Activated T-cell treated with anti-CD3 and anti-CD28 coated beads for 1 hour (primary cell): ENCODE data around the gene TSPAN6.

Source experiments
- DNase-seq: peaks from one replicate; pipeline ENCODE4 v3.0.0-alpha.2; 2020; ENCODE audit warnings: low read depth

The TSPAN6 gene

DNA sequence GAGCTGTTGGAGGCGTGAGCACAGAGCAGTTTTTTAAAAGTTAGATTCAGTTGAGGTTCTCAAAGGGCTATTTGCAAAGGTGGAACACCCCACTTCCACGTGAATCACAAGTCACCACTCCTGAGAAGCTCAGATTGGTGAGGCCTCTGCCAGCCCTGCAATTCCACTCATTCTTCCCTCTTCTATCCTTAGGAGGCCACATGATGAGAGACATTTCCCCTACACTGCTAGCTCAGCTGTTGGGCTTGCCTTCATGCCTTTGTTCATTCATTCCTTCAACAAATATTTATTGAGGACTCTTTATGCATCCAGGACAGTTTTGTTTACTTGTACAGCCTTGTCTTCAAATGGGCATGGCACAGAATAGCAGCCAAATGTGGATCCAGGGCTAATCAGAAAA lies 11.1 kb upstream of the TSPAN6 start:
- no peak for DNase-seq

DNA sequence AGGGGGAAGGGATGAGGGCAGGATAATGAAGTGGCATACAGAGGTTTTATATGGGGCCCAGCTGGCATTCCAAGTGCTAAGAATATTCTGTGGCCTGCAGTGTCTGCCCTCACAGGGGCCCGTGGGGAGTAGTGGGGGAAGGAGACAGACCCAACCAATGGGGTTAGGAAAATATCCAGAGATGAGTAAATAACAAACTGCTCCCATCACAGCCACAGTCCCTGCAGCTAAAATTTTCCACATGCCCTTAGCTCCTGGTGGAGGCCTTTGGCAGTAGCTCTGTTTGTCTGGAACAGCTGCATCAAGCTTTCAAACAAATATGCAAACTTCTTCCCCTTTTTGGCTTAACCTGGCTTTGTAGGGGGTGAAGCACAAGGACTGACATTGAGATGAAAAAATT lies 10.5 kb upstream of the TSPAN6 start:
- DNase-seq = no peak

DNA sequence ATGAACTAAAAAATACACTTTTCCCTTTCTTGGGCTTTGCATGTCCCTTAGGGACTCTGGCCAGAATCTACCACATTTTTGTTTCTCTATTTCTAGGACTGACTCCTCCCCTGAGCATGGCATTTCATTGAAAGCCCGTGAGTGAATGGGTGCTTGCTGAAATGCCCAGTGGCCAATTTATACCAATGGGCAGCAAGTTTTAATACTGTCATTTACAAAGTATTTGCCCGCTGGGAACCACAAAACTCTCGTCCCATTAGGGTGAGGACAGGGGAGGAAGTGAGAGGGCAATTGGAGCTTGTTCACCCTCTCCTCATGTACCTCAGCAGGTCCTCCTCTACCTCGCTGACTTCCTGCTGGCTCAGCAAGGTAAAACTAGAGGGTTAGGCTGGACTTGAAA lies 8.5 kb upstream of the TSPAN6 start:
- no peak for DNase-seq

DNA sequence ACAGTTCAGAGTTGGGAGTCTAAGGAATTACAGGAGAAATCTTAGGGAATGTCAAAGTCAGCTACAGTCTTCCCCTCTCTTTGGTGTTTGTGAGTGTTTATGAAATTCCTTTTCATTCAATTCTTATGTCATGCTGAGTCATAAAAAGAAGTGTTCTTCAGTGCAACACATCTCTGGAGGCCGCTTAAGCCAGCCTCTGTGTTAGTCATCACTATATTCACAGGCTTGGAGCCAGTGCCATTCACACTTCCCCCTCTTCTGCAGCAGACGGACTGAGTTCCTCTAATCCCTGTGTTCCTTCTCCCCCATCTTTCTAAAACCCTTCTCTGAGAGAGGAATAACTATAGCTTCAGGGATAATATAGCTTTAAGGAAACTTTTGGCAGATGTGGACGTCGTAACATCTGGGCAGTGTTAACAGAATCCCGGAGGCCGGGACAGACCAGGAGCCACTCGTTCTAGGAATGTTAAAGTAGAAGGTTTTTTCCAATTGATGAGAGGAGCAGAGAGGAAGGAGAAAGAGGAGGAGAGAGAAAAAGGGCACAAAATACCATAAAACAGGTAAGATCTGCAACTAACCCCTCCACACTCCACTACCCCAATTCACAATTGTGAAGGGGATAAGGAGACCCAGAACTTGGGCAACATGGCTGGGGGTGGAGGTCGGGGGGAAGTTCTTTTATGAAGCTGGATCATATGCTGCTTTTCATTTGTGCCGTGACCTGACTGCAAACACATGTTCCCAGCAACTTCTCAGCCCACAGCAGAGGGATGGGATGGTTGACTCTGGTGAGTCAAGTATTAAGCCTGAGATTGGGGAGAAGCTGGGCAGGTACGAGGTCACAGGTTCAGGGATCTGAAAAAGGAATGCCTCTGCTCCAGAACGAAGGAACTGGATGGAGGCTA lies 7.6 kb upstream of the TSPAN6 start, which contains the start of gene SRPX2:
TSS of gene SRPX2 (plus strand) at position 244 of the 905 bp plus-strand sequence. CDS start 2,124 bp downstream, outside the sequence.
- DNase-seq = no peak

- DNase-seq = no peak
Measured at GRCh38 chrX:100643212-100643611, 6.6 kb upstream of the TSPAN6 start.

GRCh38 chrX:100642290-100642689 lies 5.7 kb upstream of the TSPAN6 start:
- no peak for DNase-seq

DNA sequence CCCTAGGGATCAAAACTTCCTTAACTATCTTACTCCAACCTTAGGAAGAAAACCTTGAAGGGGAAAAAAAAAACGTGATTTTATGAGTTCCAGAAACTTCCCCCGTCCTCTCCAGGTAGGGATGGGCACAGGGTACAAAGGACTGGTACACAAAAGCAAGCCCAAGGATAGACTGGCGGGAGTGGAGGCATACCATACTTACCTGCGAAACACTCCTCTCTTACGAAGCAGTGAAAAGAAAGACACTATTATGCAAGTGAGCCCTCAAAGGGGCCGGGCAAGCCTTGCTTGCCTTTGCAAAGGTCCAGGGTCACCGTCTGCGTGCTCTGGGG lies 651 bp downstream of the TSPAN6 start:
- no peak for DNase-seq

GRCh38 chrX:100635040-100635439 lies 1.6 kb downstream of the TSPAN6 start:
- no peak for DNase-seq

GRCh38 chrX:100625985-100626491 lies 10.6 kb downstream of the TSPAN6 start:
- no peak for DNase-seq

DNA sequence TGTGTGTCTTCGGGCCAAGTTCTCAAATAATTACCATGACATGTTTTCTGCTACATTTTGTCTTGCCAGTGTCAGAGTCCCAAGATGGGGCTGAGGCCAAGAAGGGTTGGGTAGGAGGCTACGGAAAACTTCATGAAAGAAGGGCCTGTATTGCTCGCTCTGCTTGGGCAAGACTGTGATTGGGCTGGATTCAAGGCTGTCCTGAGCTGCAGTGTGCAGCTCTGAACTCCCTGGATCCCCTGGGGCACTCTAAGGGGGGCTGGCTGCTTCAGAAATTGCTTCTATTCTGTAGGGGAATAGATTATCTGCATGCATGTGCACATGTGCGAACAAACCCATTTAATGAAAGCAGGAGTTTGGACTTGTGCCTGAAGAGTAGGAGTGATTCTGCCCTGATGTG lies 13.6 kb downstream of the TSPAN6 start:
- DNase-seq = no peak

GRCh38 chrX:100615005-100615404 lies 21.6 kb downstream of the TSPAN6 start:
- no peak for DNase-seq

DNA sequence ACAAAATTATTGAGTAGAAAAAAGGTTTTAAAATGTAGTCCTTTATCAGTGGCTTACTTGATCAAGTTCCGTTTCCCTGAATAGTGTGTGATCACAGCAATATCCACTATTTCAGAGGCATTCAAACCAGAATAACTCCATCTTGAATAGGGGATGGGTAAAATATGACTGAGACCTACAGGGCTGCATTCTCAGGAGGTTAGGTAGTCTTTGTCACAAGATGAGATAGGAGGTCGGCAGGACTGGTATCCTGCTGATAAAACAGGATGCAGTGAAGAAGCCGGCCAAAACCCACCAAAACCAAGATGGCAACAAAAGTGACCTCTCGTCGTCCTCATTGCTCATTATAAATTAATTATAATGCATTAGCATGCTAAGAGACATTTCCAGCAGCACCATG lies 24.7 kb downstream of the TSPAN6 start:
- DNase-seq = no peak

- no peak for DNase-seq
Measured at GRCh38 chrX:100609591-100609990, 27.0 kb downstream of the TSPAN6 start.

DNA sequence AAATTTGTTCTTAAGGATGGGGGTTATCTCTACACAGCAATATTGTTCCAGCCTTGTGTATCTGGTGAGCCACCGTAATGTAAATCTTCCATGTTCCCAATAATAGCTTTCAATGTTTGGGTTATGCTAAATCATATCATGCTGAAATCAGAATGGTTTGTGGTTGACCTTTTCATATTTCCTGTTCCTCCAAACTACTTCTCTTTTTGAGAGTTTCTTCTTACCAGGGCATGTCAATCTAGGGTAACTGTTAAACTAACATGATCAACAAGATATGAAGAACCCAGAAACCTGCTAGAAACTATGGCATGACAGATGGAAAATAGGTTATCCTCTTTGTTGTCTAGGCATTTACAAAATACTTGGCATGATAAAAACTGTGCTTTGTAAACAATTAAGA lies 29.9 kb downstream of the TSPAN6 start:
- no peak for DNase-seq

DNA sequence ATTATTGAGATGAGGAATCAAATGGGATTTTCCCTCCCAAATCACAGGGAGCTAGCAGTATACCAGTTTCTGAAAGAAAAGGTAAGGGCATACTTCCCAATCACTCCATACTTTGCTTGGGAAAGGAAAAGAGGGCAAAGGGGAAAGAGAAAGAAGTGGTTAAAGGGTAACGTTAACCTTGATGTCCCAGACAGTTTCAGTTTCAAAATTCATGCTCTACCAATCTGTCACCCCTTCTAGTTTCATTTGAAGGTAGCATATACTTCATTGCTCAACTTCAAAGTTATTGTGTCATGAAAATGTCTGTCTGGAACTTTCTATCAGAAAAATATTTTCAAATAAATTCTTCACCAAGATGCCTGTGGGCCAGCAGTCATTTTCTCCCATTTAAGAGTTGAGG lies 35.8 kb downstream of the TSPAN6 start:
- DNase-seq = no peak

GRCh38 chrX:100600340-100600739 lies 36.3 kb downstream of the TSPAN6 start:
- DNase-seq = no peak

DNA sequence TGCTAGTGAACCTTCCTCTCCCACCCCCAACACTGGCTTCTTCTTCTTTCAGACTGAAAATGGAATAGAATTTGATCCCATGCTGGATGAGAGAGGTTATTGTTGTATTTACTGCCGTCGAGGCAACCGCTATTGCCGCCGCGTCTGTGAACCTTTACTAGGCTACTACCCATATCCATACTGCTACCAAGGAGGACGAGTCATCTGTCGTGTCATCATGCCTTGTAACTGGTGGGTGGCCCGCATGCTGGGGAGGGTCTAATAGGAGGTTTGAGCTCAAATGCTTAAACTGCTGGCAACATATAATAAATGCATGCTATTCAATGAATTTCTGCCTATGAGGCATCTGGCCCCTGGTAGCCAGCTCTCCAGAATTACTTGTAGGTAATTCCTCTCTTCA lies 37.1 kb downstream of the TSPAN6 start:
- no peak for DNase-seq

GRCh38 chrX:100596601-100597000 lies 40.0 kb downstream of the TSPAN6 start:
- DNase-seq = no peak

- DNase-seq = no peak
Measured at GRCh38 chrX:100593581-100593980, 43.0 kb downstream of the TSPAN6 start.

DNA sequence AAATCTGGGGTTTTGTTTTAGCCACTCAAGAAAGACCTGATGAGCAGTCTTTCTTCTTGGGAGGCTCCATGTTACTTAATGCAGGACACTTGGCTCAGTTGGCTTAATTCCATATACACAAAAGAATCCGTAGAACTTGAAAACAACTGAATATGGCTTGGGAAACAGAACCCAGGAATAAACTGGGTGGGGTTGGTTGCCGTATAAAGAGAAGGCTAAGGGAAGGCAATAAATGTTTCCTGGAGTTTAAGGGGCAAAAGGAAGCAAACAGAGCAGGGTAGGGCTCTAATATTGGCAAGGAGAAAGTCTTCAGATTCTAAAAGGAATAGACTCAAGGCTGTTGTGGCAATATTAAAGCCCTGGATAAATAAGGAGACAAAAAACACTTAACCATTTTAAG lies 43.5 kb downstream of the TSPAN6 start:
- DNase-seq = no peak

DNA sequence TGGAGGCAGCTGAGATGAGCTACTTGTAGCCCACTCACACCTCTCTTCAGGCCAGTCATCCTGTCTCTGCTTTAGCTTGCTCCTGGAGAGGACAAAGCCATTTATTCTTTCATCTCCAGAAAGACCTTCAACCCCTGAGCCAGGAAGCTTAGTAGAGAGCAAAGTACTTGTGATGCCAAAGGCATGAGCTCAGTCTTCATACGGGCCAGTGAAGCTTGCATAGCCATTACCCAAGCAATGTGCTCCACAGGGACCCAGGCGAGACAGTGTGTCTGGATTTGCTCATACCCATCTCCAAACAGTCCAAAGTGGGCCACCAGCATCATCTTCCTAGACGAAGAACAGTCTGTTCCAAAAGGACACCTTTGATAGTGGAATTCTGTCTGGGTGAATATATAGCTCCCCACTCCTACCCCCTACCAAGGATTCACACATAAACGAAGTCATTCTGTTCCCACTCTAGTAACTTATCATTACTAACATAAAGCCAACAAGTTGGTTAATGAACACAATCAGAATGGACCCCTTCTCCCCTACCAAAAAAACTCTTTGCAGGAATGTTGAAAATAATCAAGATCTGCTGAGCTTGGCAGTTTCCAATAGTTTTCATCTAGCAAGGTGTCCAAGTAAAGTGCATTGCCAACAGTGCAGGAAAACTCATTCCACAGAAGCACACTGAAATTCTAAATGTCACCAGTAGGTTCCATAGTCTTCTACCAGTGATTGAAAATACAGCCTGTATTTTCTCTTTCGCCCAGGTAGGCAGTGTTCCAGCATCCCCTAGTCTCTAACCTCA lies 45.2 kb downstream of the TSPAN6 start:
- no peak for DNase-seq

DNA sequence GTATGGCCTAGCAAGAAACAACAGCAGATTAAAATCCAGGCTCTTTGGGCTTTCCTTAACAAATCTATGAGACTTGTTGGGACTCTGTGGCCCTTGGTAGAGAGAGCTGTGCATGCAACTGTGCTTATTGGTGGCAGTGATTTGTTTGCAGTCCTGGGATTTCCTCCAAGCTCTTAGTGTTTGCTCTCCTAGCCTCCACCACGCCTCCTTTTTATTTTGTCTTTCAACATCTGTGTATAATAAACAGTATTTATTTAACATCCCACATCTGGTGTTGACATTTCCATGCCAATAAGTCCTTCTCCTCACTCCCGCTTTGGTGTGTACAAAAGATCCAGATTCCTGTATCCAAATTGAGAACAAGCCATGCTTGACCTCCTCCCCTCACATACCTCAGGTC lies 48.7 kb downstream of the TSPAN6 start:
- no peak for DNase-seq

DNA sequence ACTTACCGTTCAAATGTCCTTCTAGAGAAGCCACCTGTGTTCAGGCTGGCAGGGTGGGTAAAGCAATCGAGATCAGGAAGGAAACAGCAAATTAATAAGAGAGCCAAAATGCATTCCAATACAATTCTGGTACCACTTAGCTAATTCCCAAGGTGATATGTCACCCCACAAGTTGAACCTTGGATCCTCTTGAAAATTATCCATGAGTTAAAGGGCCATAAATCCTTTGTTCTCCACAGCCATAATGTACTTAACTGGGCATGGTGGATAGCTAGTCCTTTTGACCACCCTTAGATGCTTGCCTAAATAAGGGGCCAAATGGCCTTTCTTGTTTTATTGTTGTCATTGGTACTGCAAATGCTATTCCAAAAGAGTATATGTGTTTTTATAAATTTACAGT lies 49.9 kb downstream of the TSPAN6 start:
- DNase-seq = no peak
